ENCODE measurements around the gene ZSCAN16.
A peak's percentile ranks its signal among the peaks of the same experiment; 100 is the strongest.
"Not testable (repeated sequence)": the region's sequence is repeated elsewhere in the genome, so short reads cannot be mapped to it uniquely, and the experiment has no call there.

Gene ZSCAN16
- long read RNA-seq, donor 1, partial matches to known transcripts = 130 of 133 reads
- long read RNA-seq, donor 1, other reads (novel, unspliced or antisense) = 0 of 133 reads
- long read RNA-seq, donor 2, partial matches to known transcripts = 0 of 3 reads
- long read RNA-seq, donor 2, other reads (novel, unspliced or antisense) = 0 of 3 reads
- long read RNA-seq, donor 3, partial matches to known transcripts = 49 of 51 reads
- long read RNA-seq, donor 3, other reads (novel, unspliced or antisense) = 0 of 51 reads
- long read RNA-seq, donor 4, partial matches to known transcripts = 0 of 4 reads
- long read RNA-seq, donor 4, other reads (novel, unspliced or antisense) = 0 of 4 reads
- long read RNA-seq, donor 5, partial matches to known transcripts = 100 of 103 reads
- long read RNA-seq, donor 5, other reads (novel, unspliced or antisense) = 0 of 103 reads
- long read RNA-seq, donor 6, partial matches to known transcripts = 0 of 2 reads
- long read RNA-seq, donor 6, other reads (novel, unspliced or antisense) = 0 of 2 reads
- long read RNA-seq, donor 7, partial matches to known transcripts = 0 of 3 reads
- long read RNA-seq, donor 7, other reads (novel, unspliced or antisense) = 0 of 3 reads
- long read RNA-seq, donor 8, transcript ZSCAN16-201 (4 exons, 1,328 nt) = major isoform, 5 of 93 reads
- long read RNA-seq, donor 8, partial matches to known transcripts = 0 of 93 reads
- long read RNA-seq, donor 8, other reads (novel, unspliced or antisense) = 88 of 93 reads

- peak; percentile 69 for DNase-seq
These were observed at the start of gene ZSCAN16 for GRCh38 chr6:28124350-28124970. ZSCAN16 (plus strand) TSS chr6:28124609; CDS start chr6:28125444, 835 bp downstream.

- DNase-seq = no peak
These were observed 46.4 kb upstream of the ZSCAN16 start for GRCh38 chr6:28078050-28078449.

- DNase-seq = no peak
These were observed 45.6 kb upstream of the ZSCAN16 start for GRCh38 chr6:28078836-28079235.

- not testable (repeated sequence) for DNase-seq
These were observed 44.1 kb upstream of the ZSCAN16 start, which contains the start of gene ZNF165 for GRCh38 chr6:28080381-28080630. ZNF165 (plus strand) TSS chr6:28080568; CDS start chr6:28085481, 4,913 bp downstream.

GRCh38 chr6:28080631-28081485 is 43.6 kb upstream of the ZSCAN16 start:
- DNase-seq = peak; percentile 99

- no peak for DNase-seq
These were observed 43.0 kb upstream of the ZSCAN16 start for GRCh38 chr6:28081486-28081751.

GRCh38 chr6:28082939-28083338 is 41.5 kb upstream of the ZSCAN16 start:
- no peak for DNase-seq

GRCh38 chr6:28089054-28089453 is 35.4 kb upstream of the ZSCAN16 start:
- DNase-seq = no peak

- DNase-seq = peak; percentile 27
These were observed 33.4 kb upstream of the ZSCAN16 start for GRCh38 chr6:28090917-28091586.

GRCh38 chr6:28102222-28102621 is 22.2 kb upstream of the ZSCAN16 start:
- not testable (repeated sequence) for DNase-seq

GRCh38 chr6:28102699-28103098 is 21.7 kb upstream of the ZSCAN16 start:
- DNase-seq = not testable (repeated sequence)

- DNase-seq = peak; percentile 95
These were observed 19.8 kb upstream of the ZSCAN16 start for GRCh38 chr6:28104392-28105244.

GRCh38 chr6:28105245-28105639 is 19.2 kb upstream of the ZSCAN16 start:
- DNase-seq = no peak

- DNase-seq = no peak
These were observed 16.9 kb upstream of the ZSCAN16 start for GRCh38 chr6:28107506-28107905.

- no peak for DNase-seq
These were observed 12.4 kb upstream of the ZSCAN16 start for GRCh38 chr6:28111964-28112363.

- DNase-seq = no peak
These were observed 8.6 kb upstream of the ZSCAN16 start for GRCh38 chr6:28115799-28116198.

- no peak for DNase-seq
These were observed 6.9 kb upstream of the ZSCAN16 start for GRCh38 chr6:28117386-28118050.

GRCh38 chr6:28118217-28118616 is 6.2 kb upstream of the ZSCAN16 start:
- DNase-seq = no peak

- DNase-seq = no peak
These were observed 2.5 kb upstream of the ZSCAN16 start for GRCh38 chr6:28121876-28122275.

- not testable (repeated sequence) for DNase-seq
These were observed 2.1 kb upstream of the ZSCAN16 start for GRCh38 chr6:28122283-28122682.
